MM.1S (cell line): Measurements from ENCODE around the gene SS18L1.

Experiments
- DNase-seq: peaks from one replicate; pipeline ENCODE4 v3.0.0-alpha.2; 2015
- H2AFZ ChIP-seq: fragments of 300-600 bp; sonication (generic); 2 replicates; pipeline ENCODE4 v1.6.0; 2016; ENCODE audit warnings: antibody characterized with exemption, low read length
- H3F3A ChIP-seq: fragments of 300-600 bp; sonication (generic); 2 replicates; pipeline ENCODE4 v1.6.1; 2016; ENCODE audit warnings: mild to moderate bottlenecking, antibody characterized with exemption, low read length, moderate library complexity, mixed read lengths; ENCODE audit not compliant: insufficient read depth
- H3K27ac ChIP-seq: fragments of 300-600 bp; sonication (generic); 2 replicates; pipeline ENCODE4 v1.5.1; 2016; ENCODE audit warnings: mild to moderate bottlenecking, low read length
- H3K27me3 ChIP-seq: fragments of 300-600 bp; sonication (generic); replicated peaks from 2 replicates; pipeline ENCODE4 v1.6.0; 2016; ENCODE audit warnings: low read length; ENCODE audit not compliant: insufficient read depth
- H3K36me3 ChIP-seq: fragments of 300-600 bp; sonication (generic); replicated peaks from 2 replicates; pipeline ENCODE4 v1.6.1; 2016; ENCODE audit warnings: mild to moderate bottlenecking, low read length, mixed read lengths; ENCODE audit not compliant: insufficient read depth
- H3K4me1 ChIP-seq: fragments of 300-600 bp; sonication (generic); 2 replicates; pipeline ENCODE4 v1.6.1; 2016; ENCODE audit warnings: low read length, mixed read lengths
- H3K4me2 ChIP-seq: fragments of 300-600 bp; sonication (generic); 2 replicates; pipeline ENCODE4 v1.6.0; 2016; ENCODE audit warnings: low read depth, low read length
- H3K4me3 ChIP-seq: fragments of 300-600 bp; sonication (generic); 2 replicates; pipeline ENCODE4 v1.5.1; 2016; ENCODE audit warnings: low read length, mixed read lengths
- H3K79me2 ChIP-seq: fragments of 300-600 bp; sonication (generic); 2 replicates; pipeline ENCODE4 v1.6.1; 2016; ENCODE audit warnings: mixed run types, low read length, mixed read lengths
- H3K9ac ChIP-seq: fragments of 300-600 bp; sonication (generic); 2 replicates; pipeline ENCODE4 v1.6.1; 2016; ENCODE audit warnings: low read length, mixed read lengths
- H3K9me2 ChIP-seq: fragments of 300-600 bp; sonication (generic); replicated peaks from 2 replicates; pipeline ENCODE4 v1.6.1; 2016; ENCODE audit warnings: mild to moderate bottlenecking, low read length, mixed read lengths; ENCODE audit not compliant: insufficient read depth
- H3K9me3 ChIP-seq: fragments of 300-600 bp; sonication (generic); replicated peaks from 2 replicates; pipeline ENCODE4 v1.6.1; 2016; ENCODE audit warnings: mild to moderate bottlenecking, low read length, mixed read lengths; ENCODE audit not compliant: insufficient read depth
- H4K20me1 ChIP-seq: fragments of 300-600 bp; sonication (generic); 2 replicates; pipeline ENCODE4 v1.6.1; 2016; ENCODE audit warnings: mild to moderate bottlenecking, low read length, moderate library complexity, mixed read lengths; ENCODE audit not compliant: insufficient read depth
- CTCF ChIP-seq: fragments of 300-600 bp; sonication (generic); IDR thresholded peaks from 2 replicates; pipeline ENCODE4 v1.5.1; 2016; ENCODE audit warnings: antibody characterized with exemption, low read length, mixed read lengths
- EZH2 ChIP-seq: fragments of 300-600 bp; sonication (generic); optimal IDR thresholded peaks from 2 replicates; pipeline ENCODE3; 2017; ENCODE audit warnings: low read depth, mild to moderate bottlenecking, antibody characterized with exemption, low read length, mixed read lengths
- EZH2phosphoT487 ChIP-seq: fragments of 300-600 bp; sonication (generic); IDR thresholded peaks from 2 replicates; pipeline ENCODE4 v1.6.1; 2018; ENCODE audit warnings: antibody characterized with exemption, low read length

SS18L1 gene

GRCh38 chr20:62132421-62132820 lies 11.1 kb upstream of the SS18L1 start:
- Histone ChIP-seq H4K20me1 (peaks cover 1% of the 10 kb centered on the region; the same call in 1 of the 2 replicates), H3K4me3 (no peak overlapping the region), H3K79me2 (peaks cover 14% of the 10 kb centered on the region; the same call in 1 of the 2 replicates), H3K36me3 (no peaks in the 10 kb centered on the region), H3K27ac (no peak overlapping the region), H3K4me2 (no peak overlapping the region), H3F3A (peaks cover 20% of the 10 kb centered on the region), H3K9me3 (no peaks in the 10 kb centered on the region), H3K9ac (no peak overlapping the region), H3K4me1 (no peaks in the 10 kb centered on the region), H2AFZ (no peak overlapping the region), H3K9me2 (no peaks in the 10 kb centered on the region), H3K27me3 (no peaks in the 10 kb centered on the region)
- TF ChIP-seq EZH2phosphoT487 = no peak
- no peak for TF ChIP-seq CTCF
- TF ChIP-seq EZH2 = no peak
- no peak for DNase-seq

DNA sequence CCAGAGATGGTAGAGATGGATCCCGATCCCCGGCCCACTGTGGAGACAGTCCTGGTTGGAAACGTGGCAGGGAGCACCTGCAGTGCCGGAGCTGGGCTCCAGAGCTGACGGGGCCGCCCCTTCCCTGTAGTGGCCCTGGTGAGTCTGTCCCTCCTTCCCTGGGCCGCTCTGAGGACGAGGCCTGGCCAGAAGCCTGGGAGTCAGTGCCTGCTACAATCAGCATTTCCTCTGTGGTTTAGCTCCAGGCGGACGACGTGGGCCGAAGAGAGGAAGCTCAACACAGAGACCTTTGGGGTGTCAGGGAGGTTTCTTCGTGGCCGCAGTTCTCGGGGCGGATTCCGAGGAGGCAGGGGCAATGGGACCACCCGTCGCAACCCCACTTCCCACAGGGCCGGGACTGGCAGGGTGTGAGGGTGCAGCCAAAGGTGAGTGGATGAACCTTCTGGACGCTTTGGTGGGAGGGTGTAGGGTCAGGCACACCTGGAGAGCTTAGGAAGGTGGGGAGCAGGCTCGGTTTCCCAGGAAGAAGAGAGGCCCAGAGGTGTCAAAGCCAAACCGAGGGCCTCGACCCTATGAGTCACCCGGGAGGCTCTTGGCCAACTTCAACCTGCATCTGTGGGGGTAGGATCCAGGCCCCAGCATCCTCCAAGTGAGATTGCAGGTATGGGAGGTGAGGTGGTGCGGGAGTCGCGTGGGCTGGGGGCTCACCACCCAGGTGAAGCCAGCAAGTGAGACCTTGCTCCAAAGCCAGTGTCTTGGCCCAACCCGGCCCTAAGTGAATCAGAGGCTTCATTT lies 10.3 kb upstream of the SS18L1 start:
- Histone ChIP-seq H3K36me3 (peaks cover 6% of the 10 kb centered on the region), H3K27ac (no peak overlapping the region), H3F3A (peaks cover 28% of the 10 kb centered on the region), H4K20me1 (peaks cover 10% of the 10 kb centered on the region; the same call in 1 of the 2 replicates), H3K27me3 (no peaks in the 10 kb centered on the region), H3K4me2 (no peak overlapping the region), H3K9ac (no peak overlapping the region), H3K9me2 (no peaks in the 10 kb centered on the region), H3K4me1 (no peaks in the 10 kb centered on the region), H3K4me3 (no peak overlapping the region), H2AFZ (no peak overlapping the region), H3K79me2 (peaks cover 22% of the 10 kb centered on the region), H3K9me3 (no peaks in the 10 kb centered on the region)
- no peak for DNase-seq
- no peak for TF ChIP-seq EZH2

- Histone ChIP-seq H4K20me1 (peaks cover 10% of the 10 kb centered on the region; the same call in 1 of the 2 replicates), H3K4me1 (no peaks in the 10 kb centered on the region), H3K27me3 (no peaks in the 10 kb centered on the region), H2AFZ (no peak overlapping the region), H3K79me2 (peaks cover 25% of the 10 kb centered on the region), H3K9me2 (no peaks in the 10 kb centered on the region), H3K9me3 (no peaks in the 10 kb centered on the region), H3K4me3 (no peak overlapping the region), H3K36me3 (peaks cover 10% of the 10 kb centered on the region), H3F3A (peaks cover 31% of the 10 kb centered on the region), H3K27ac (no peak overlapping the region), H3K9ac (no peak overlapping the region), H3K4me2 (no peak overlapping the region)
- DNase-seq = no peak
- TF ChIP-seq EZH2 = no peak
- no peak for TF ChIP-seq CTCF
- no peak for TF ChIP-seq EZH2phosphoT487
Observed at GRCh38 chr20:62133864-62134263, 9.7 kb upstream of the SS18L1 start.

GRCh38 chr20:62134735-62135231 lies 8.8 kb upstream of the SS18L1 start:
- Histone ChIP-seq H3K9ac (no peak overlapping the region), H4K20me1 (peaks cover 10% of the 10 kb centered on the region; the same call in 1 of the 2 replicates), H2AFZ (no peak overlapping the region), H3K4me3 (no peak overlapping the region), H3K4me1 (no peaks in the 10 kb centered on the region), H3K36me3 (peaks cover 13% of the 10 kb centered on the region), H3F3A (peaks cover 33% of the 10 kb centered on the region), H3K79me2 (peaks cover 35% of the 10 kb centered on the region), H3K9me3 (no peaks in the 10 kb centered on the region), H3K4me2 (no peak overlapping the region), H3K9me2 (no peaks in the 10 kb centered on the region), H3K27me3 (no peaks in the 10 kb centered on the region), H3K27ac (no peak overlapping the region)
- TF ChIP-seq EZH2 = no peak
- TF ChIP-seq CTCF = no peak
- no peak for TF ChIP-seq EZH2phosphoT487
- DNase-seq = no peak
